ENCODE data around the gene GLIPR1L2. TPM values are rescaled to one million over a fixed set of nuclear protein-coding genes. Genes with fewer than 3 reads are reported as not detected.
A peak's percentile ranks its signal among the peaks of the same experiment; 100 is the strongest.

GLIPR1L2 gene
- total and polyA plus RNA-seq, 2 experiments from 2014 or later, result 0.08 TPM; not detected in 1

- TF ChIP-seq, protein P1, sequence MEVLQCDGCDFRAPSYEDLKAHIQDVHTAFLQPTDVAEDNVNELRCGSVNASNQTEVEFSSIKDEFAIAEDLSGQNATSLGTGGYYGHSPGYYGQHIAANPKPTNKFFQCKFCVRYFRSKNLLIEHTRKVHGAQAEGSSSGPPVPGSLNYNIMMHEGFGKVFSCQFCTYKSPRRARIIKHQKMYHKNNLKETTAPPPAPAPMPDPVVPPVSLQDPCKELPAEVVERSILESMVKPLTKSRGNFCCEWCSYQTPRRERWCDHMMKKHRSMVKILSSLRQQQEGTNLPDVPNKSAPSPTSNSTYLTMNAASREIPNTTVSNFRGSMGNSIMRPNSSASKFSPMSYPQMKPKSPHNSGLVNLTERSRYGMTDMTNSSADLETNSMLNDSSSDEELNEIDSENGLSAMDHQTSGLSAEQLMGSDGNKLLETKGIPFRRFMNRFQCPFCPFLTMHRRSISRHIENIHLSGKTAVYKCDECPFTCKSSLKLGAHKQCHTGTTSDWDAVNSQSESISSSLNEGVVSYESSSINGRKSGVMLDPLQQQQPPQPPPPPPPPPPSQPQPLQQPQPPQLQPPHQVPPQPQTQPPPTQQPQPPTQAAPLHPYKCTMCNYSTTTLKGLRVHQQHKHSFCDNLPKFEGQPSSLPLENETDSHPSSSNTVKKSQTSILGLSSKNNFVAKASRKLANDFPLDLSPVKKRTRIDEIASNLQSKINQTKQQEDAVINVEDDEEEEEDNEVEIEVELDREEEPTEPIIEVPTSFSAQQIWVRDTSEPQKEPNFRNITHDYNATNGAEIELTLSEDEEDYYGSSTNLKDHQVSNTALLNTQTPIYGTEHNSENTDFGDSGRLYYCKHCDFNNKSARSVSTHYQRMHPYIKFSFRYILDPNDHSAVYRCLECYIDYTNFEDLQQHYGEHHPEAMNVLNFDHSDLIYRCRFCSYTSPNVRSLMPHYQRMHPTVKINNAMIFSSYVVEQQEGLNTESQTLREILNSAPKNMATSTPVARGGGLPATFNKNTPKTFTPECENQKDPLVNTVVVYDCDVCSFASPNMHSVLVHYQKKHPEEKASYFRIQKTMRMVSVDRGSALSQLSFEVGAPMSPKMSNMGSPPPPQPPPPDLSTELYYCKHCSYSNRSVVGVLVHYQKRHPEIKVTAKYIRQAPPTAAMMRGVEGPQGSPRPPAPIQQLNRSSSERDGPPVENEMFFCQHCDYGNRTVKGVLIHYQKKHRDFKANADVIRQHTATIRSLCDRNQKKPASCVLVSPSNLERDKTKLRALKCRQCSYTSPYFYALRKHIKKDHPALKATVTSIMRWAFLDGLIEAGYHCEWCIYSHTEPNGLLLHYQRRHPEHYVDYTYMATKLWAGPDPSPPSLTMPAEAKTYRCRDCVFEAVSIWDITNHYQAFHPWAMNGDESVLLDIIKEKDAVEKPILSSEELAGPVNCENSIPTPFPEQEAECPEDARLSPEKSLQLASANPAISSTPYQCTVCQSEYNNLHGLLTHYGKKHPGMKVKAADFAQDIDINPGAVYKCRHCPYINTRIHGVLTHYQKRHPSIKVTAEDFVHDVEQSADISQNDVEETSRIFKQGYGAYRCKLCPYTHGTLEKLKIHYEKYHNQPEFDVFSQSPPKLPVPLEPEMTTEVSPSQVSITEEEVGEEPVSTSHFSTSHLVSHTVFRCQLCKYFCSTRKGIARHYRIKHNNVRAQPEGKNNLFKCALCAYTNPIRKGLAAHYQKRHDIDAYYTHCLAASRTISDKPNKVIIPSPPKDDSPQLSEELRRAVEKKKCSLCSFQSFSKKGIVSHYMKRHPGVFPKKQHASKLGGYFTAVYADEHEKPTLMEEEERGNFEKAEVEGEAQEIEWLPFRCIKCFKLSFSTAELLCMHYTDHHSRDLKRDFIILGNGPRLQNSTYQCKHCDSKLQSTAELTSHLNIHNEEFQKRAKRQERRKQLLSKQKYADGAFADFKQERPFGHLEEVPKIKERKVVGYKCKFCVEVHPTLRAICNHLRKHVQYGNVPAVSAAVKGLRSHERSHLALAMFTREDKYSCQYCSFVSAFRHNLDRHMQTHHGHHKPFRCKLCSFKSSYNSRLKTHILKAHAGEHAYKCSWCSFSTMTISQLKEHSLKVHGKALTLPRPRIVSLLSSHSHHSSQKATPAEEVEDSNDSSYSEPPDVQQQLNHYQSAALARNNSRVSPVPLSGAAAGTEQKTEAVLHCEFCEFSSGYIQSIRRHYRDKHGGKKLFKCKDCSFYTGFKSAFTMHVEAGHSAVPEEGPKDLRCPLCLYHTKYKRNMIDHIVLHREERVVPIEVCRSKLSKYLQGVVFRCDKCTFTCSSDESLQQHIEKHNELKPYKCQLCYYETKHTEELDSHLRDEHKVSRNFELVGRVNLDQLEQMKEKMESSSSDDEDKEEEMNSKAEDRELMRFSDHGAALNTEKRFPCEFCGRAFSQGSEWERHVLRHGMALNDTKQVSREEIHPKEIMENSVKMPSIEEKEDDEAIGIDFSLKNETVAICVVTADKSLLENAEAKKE (CRISPR knock-in tag; IDR thresholded peaks at IDR 0.05), result no peak
- TF ChIP-seq EZH2 (IDR thresholded peaks at IDR 0.05; ENCODE audit: low read depth, unreplicated experiment), result no peak
- TF ChIP-seq CREB1 (CRISPR knock-in tag; IDR thresholded peaks at IDR 0.05; ENCODE audit: low read depth), result no peak
- no peak for TF ChIP-seq STAT1 (IDR thresholded peaks at IDR 0.05; ENCODE audit: unreplicated experiment)
- no peak for TF ChIP-seq POLR2AphosphoS5 (IDR thresholded peaks at IDR 0.05; ENCODE audit: low read depth)
Observed at GRCh38 chr12:75471902-75472890, 81.3 kb downstream of the GLIPR1L2 start (continued).

DNA sequence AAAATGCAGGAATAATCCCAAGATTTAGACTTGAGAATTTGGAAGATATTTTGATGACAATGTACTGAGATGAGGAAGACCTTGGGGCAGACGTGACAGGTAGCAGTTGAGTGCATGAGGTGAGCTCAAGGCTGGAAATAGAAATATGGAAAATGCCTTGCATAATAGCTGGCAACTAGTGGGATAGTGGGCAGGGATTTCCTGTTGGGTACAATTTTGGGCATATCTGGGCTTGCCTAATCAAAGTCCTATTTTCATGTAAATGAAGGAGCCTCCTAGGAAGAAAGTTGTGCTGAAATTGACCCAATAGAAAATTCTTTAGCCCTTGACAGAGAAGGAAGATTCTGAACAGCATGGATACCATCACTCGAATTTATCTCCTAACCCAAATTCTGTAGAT lies 83.2 kb downstream of the GLIPR1L2 start:
- Histone ChIP-seq H4K20me1 (replicated peaks; ENCODE audit: insufficient read depth) (no peaks in the 10 kb centered on the region), H3F3A (replicated peaks; ENCODE audit: low read depth) (no peaks in the 10 kb centered on the region), H2AFZ (peak overlapping the region; percentile 21; the same call in 1 of the 2 replicates), H3K4me3 (no peak overlapping the region), H3K4me1 (ENCODE audit: insufficient read depth) (peaks cover 9% of the 10 kb centered on the region; the same call in 1 of the 2 replicates), H3K4me2 (peak overlapping the region; percentile 40; the same call in 1 of the 2 replicates), H3K27me3 (ENCODE audit: insufficient read depth) (no peaks in the 10 kb centered on the region), H3K9me2 (ENCODE audit: insufficient read depth) (no peaks in the 10 kb centered on the region; the same call in none of the 2 replicates), H3K27ac (ENCODE audit: low read depth) (no peak overlapping the region), H3K79me2 (replicated peaks; ENCODE audit: insufficient read depth) (no peaks in the 10 kb centered on the region), H3K36me3 (ENCODE audit: insufficient read depth) (no peaks in the 10 kb centered on the region)
- no peaks in the 10 kb centered on the region for H3K36me3 Mint-ChIP-seq (ENCODE audit: low read depth)
- H3K9me3 Mint-ChIP-seq, result no peaks in the 10 kb centered on the region
- H3K27me3 Mint-ChIP-seq (ENCODE audit: insufficient read depth, low read depth, poor library complexity), result no peaks in the 10 kb centered on the region
- ATAC-seq (no peak), DNase-seq (ENCODE audit: low spot score) (no peak)
- no peak overlapping the region for H3K4me3 Mint-ChIP-seq
- H3K27ac Mint-ChIP-seq, result no peak overlapping the region
- H3K4me1 Mint-ChIP-seq, result peaks cover 13% of the 10 kb centered on the region
- TF ChIP-seq NANOG (IDR thresholded peaks at IDR 0.05; ENCODE audit: borderline replicate concordance), result no peak
- TF ChIP-seq ZNF114 (CRISPR knock-in tag; IDR thresholded peaks at IDR 0.05), result no peak
- TF ChIP-seq EZH2 (IDR thresholded peaks at IDR 0.05; ENCODE audit: low read depth, unreplicated experiment), result no peak
- no peak for TF ChIP-seq JUNB (IDR thresholded peaks at IDR 0.05; ENCODE audit: unreplicated experiment)
- no peak for TF ChIP-seq POLR2AphosphoS5 (IDR thresholded peaks at IDR 0.05; ENCODE audit: low read depth)
- no peak for TF ChIP-seq ETS1 (IDR thresholded peaks at IDR 0.05)

All from GM23338 (cell line).